HG02798 (cell line): ENCODE results near the gene PBRM1.

Experiments
- ATAC-seq: cut with Tn5 transposase; IDR thresholded peaks from one replicate; pipeline ENCODE4 v1.9.1; 2021; ENCODE audit warnings: mild to moderate bottlenecking; ENCODE audit not compliant: unreplicated experiment, poor library complexity

Gene PBRM1

DNA sequence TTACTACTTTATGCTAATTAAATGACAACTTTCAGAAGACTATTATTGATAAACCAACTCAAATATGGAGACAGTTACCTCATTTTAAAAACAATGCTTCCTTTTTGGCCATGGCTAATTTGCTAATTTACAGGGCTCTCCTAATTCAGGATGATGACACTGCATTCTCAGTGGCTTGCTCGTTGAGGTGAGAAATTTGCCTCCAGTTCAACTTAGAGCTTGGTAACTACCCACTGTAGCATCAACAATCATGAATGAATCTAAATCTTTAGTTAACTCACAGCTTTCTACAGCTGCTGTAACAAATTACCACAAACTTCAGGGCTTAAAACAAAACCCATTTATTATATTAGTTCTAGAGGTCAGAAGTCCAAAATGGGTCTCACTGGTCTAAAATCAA, 14.0 kb downstream of the PBRM1 start:
- no peak for ATAC-seq

DNA sequence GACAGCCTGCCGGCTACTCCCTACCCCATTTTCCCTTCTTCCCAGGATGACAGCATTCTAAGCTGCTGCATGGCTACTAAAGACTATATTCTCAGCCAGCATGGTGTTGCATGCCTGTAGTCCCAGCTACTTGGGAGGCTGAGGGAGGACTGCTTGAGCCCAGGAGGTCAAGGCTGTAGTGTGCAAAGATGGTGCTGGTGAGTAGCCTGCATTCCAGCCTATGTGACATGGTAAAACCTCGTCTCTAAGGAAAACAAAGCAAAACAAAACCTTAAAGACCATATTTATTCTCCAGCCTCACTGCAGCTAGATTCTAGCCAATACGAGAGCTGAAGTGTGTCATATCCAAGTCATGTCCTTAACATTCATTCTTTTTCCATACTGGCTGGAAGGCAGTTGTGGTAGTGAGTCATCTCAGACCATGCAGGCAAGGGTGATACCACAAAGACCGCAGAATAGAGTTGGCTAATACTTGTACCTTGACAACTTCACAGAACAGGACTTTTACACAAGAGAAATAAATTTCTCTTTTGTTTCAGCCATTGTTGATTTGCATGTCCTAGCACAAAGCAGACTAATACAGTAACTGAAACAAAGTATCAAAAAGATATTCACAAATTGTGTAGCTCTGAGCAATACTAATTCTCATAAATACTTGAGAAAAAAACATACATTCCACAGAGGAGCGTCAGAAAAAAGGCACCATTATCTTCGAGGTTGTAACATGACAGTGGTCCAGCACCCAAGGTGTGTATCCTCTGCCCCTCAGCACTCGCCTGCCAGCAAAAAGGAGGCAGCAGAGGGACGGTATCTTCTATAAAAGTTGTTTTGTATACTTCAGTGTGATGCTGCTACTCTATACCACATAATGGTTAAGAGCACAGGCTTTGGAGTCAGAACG, 14.8 kb downstream of the PBRM1 start:
- ATAC-seq: peak; percentile 89

DNA sequence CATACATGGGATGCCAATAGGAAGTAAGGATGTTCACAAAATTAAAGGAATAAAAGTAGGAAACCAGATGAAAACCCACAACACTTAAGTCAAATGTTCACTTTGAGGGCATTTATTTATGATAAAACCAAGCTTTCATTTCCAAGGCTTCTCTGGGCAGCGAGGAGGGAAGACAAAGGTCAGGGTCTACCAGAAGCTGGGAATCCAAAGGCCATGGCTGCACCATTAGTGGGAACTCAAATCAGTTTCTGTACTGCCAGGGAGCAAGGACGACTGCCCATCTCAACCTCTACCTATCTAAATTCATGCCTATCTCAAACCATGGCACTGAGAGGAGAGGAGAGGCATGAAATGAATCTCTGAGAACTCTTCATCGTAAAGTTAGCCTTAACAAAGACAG, 22.6 kb downstream of the PBRM1 start:
- no peak for ATAC-seq

DNA sequence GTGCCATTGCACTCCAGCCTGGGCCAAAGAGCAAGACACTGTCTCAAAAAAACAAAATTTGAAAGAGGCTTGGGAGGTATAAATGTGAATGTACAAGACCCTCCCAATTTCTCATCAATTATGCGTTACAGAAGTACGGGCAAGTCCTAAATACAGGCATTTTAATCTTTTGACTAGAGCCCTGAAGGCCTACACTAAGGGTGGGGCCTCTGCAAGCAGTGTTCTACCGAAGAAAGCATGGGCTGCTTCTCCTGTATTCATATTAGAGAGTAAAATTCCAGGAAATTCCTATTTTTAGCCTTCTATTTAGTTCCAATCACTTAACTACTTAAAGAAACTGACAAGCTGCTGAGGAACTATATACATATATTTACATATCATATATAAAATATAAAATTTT, 25.7 kb downstream of the PBRM1 start:
- no peak for ATAC-seq

DNA sequence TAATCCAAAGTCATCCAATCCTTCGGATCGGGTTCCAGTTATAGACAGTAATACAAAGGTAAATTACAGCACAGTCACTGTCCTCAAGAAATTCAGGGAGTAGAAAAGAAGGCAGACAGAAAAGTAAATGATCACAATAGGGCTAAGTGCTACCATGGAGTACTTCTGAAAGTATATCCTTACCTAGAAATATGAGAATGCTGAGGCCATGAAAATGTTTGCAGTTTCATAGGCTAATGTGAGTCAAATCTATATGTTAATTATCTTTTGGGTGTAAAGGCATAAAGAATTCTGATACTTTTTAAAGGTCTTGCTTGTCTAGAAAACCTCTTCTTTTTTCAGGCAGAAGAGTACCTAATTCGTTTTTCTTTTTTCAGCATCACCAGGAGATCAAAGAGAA, 29.8 kb downstream of the PBRM1 start:
- ATAC-seq: no peak

DNA sequence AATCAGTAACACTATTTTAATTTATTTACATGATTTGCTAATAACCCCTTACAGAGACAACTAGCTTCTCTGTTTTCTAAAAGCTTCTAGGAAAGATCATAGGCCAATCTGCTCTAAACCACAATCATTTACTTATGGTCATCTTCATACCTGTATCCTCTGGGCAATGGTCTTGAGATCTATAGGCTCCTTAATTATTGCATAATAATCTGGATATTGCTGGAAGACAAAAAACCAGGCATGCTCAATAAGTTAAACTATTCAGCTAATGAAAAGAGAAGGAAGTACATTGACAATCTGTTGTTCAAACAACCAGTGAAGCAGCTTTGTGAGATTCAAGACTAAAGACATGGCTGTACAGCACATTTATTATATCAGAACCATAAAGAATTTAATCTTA, 34.1 kb downstream of the PBRM1 start:
- no peak for ATAC-seq

DNA sequence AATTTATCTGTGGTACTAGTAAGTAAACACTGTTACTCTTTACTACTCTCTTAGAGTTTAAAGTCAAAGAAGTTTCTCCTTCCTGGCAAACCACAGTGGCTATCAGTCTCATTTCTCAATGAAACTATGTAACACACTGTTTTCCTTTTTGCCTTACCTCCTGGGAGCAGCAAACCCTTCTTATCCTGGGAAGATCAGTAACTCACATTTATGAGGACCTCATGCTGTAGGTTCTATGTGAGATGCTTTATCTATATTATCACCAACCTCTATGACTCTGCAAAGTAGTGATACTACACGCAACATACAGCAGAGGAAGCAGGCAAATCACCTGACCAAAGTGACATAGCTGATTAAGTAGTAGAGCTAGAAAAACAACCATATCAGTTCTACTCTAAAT, 35.3 kb downstream of the PBRM1 start:
- ATAC-seq: no peak

DNA sequence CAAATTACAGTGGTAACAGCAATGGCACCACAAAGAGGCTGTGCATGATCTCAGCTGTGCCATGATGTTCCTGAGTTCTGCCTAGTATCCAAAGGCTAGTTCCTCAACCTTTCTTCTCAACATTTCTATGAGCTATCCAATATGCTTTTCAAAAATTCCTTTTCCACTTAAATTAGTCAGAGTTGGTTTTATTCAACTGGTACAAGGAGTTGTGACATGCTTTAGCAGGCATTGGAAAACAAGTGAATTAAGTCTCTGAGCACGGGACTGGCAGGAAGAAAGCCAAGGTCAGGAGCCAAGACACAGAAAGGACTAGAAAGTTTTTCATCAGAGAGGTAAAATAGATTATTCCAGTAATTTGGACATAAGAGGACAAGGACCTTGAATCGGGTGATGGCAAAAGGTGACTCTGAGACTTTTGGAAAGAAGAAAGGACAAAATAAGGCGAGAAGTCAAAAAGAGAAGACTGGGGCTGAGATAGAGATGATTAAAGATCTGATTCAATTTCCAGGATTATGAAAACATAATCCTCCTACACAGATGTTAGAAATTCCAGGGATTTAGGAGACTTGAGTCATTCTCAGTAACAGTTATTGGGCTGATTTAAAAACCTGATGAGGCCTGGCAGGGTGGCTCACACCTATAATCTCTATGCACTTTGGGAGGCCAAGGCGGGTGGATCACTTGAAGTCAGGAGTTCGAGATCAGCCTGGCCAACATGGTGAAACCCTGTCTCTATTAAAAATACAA, 36.1 kb downstream of the PBRM1 start:
- no peak for ATAC-seq

DNA sequence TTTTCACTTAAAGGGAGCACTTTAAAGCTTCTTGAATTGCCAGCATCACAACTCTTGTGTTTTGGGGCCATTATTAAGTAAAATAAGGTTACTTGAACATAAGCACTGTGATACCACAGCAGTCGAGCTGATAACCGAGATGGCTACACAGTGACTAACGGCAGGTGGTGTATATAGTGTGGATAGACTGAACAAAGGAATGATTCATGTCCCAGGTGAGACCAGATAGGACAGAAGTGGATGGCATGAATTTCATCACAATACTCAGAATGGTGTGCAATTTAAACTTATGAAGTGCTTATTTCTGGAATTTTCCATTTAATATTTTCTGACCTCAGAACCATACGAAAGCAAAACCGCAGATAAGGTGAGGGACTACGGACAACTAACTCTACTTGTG, 40.2 kb downstream of the PBRM1 start:
- no peak for ATAC-seq

DNA sequence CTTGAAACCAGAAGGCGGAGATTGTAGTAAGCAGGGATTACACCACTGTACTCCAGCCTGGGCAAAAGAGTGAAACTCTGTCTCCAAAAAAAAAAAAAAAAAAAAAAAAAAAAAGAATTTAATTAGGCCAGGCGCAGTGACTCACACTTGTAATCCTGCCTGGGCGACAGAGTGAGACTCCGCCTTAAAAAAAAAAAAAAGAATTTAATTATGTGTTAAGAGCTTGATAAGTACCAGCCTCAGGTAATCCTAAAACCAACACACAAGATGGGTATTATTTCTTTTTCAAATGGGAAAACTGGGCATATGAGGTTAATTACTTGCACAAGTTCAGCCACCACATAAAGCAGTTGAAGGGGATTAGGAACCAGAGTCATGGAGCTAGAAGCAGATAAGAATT, 49.0 kb downstream of the PBRM1 start:
- no peak for ATAC-seq

DNA sequence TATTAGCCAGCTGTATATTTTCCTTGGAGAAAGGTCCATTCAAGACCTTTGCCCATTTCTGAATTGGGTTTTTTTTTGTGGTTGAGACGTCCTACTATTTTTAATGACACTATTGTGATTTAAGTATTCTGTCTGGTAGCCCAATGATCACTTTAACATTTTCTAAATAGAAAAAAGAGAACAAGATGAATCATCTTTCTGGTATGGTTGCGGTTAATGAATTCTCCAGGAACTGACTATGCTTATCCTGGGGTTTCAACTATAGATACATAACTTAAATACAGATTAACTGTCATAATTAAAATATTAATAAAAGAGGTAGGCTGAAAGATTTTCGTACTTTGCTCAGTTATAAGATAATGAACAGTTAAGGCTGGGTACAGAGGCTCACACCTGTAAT, 51.9 kb downstream of the PBRM1 start:
- ATAC-seq: no peak

DNA sequence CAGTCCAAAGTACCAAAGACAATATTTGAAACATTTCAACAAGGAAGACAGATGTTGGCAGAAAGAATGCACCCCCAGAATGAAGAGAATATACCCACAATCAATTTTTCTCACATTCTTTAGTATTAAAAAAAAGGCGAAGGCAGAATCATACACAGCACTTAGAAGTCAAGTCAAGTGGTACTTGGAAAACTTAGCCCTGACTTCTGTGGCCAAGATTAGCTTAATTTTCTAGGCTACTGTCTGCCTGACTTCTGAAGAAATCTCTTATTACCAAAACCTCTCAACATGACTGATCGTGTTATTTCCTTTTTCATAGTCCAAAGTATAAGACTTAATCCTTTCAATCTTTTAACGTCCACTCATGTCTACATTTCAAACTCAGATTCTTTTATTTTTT, 60.7 kb downstream of the PBRM1 start:
- ATAC-seq: no peak

DNA sequence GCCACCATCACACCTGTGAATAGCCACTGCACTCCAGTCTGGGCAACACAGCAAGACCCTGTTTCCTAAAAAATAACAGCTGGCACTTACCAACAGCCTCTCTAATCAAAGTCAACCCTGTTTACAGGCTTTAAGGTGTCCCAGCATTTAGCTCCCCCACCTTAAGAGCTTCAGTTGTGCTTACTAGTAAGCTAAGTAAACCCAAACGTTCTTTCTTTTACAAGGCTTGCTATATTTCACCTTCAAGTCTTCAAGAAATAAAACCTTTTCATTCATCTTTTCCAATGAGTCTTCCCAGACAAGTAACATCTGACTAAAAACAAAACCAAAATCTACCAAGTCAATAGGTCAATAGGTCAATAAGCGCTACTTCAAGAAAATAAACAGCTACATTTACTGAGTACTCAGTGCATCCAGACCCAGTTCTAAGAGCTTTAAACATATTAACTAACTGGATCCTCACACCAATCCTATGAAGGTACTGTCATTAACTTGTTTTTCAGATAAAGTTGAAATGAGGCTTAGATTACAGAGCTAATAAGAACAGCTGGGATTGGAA, 62.4 kb downstream of the PBRM1 start:
- no peak for ATAC-seq

DNA sequence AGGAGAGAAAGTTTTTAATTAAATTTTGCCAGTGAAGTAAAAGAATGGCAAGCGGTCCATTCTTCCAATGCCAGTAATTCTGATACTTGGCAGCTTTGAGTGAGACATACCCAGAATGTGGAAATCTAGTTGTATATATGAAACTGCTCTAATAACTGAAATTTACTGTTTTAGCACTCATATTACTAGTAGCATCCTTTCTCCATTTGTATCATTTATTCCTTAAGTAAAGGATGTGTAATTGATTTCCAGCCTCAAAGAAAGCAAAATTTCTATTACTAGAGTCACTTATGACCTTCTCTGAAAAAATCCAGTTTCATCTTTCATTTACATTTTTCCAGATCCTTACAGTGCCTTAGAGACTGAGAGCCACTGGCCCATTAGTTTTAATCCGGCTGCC, 65.1 kb downstream of the PBRM1 start:
- no peak for ATAC-seq

DNA sequence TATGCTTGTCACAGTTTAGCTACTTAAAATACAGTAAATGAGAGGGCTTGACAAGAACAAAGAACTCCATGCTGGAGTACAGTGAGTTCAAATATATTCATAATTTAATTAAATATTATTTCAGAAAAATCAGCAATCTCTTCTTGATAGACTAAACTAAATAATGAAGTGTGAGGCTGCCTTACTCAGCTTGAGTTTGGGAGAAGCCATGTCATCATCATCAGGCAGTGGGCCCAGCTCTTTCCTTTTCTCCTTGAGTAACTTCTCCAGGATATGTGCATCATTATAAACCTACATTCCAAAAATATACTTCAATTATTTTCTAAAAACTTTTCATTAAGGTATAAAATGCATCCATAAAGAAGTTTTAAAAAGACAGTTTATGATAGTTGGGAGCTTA, 70.5 kb downstream of the PBRM1 start:
- ATAC-seq: no peak

DNA sequence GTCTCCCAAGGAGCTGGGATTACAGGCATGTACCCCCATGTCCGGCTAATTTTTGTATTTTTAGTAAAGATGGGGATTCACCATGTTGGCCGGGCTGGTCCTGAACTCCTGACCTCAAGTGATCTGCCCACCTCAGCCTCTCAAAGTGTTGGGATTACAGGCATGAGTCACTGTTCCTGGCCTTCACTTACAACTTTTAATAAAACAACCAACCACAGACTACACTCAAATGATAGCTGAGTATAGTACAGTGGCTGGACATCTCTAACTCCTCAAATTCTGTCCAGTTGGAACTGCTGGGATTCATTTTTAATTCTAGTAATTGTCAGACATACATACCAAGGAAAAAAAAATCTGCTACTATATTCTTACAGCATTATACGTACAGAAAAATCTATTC, 71.0 kb downstream of the PBRM1 start:
- ATAC-seq: no peak

DNA sequence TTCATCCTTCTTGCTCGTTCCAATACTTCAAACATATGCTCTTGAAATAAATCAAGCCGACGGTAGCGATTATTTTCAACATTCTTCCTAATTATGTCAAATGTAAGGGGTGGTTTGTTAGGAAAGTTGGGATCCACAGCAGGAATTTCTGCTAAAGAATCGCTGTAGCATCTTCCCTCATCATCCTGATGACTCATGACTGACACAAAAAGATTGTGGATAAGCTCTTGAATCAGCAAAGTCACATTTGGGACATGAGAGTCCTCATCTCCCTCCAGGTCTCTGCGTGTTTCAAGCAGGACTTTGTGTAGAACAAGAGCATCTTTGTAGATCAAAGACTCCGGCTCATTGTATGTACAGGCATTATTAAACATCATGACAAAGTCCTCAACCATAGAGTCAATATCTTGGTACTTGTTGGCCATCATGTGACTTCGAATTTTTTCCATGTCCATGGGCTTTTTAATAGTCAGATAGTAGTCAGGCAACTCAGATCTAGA, 76.3 kb downstream of the PBRM1 start:
- ATAC-seq: no peak

DNA sequence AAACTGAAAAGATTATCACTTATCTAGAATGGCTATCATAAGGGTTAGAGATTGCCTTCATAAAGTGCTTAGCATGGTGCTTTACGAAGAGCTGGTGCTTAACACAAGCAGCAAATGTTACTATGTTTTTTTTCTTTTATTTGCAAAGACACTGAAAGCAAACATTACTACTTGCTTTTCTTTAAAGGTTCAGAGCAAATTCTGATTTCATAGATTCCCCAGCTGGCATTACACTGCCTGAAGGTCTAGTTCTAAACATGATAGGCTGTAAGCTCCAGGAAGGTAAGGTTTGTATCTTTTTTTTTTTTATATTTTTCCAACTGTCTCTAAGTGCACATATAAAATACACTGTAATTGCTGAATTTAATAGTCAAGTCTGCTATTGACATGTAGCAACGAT, 77.4 kb downstream of the PBRM1 start:
- no peak for ATAC-seq

DNA sequence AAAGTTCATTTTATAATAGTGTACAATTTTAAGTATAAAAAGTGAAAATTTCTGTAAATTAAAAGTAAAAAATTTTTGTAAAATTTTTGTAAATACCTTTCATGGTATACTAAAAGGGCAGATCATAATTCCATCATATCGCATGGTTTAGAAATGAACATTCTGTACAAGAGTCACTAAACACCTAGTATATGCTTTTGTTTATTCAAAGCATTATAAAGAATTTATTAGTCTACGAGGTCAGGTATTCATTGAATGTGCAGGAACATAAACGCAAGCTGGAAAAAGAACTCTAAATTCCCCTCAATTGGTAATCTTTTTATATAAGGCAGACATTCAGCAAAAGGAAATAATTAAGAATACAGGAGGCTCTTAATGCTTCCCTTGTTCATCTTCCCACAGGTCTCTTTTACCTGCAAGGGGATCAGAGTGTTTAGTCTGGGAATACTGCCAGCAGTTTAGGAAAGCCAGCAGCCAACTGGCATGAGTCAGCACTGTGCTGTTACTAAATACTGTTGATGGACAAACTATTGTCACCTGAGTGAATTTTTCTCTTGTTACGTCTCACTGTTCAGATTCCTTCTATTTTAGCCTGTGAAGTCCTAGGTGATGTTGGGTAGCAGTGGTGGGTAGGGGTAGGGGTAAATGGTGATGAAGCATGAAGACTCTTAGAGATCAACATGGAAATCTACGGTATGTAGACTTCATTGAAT, 79.2 kb downstream of the PBRM1 start:
- no peak for ATAC-seq

DNA sequence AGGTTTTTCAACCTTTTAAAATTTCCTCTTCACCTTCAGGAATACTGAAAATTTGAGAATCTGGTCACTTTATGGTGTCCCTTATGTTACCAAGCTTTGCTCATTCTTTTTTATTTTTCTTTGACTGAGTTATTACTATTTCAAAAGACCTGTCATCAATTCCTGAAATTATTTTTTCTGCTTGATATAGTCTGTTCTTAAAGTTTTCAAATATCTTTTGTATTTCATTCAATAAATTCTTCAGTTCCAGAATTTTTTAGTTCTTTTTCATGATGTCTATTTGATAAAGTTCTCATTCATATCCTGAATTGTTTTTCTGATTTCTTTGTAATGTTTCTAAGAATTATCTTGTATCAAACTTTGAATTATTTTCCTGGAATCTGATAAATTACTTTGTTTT, 85.5 kb downstream of the PBRM1 start:
- ATAC-seq: no peak
